Hematopoietic multipotent progenitor cell treated with erythropoietin and hydrocortisone succinate and interleukin-3 and kit ligand, for 4 days (in vitro differentiated cells): ENCODE data around the gene LHX5.
"Not testable (repeated sequence)": the region's sequence is repeated elsewhere in the genome, so short reads cannot be mapped to it uniquely, and the experiment has no call there.

ENCODE experiments used
- DNase-seq: peaks from one replicate; pipeline ENCODE4 v3.0.0-alpha.2; 2015

The LHX5 gene

GRCh38 chr12:113471619-113472171 lies at the start of gene LHX5:
LHX5 (minus strand) TSS chr12:113471871; CDS start chr12:113471498, 373 bp downstream.
- DNase-seq = no peak

- no peak for DNase-seq
Measured at GRCh38 chr12:113519464-113520307, 48.0 kb upstream of the LHX5 start.

GRCh38 chr12:113515082-113515856 lies 43.6 kb upstream of the LHX5 start:
- DNase-seq = no peak

GRCh38 chr12:113514602-113515001 lies 42.9 kb upstream of the LHX5 start:
- DNase-seq = no peak

- DNase-seq = no peak
Measured at GRCh38 chr12:113512568-113512967, 40.9 kb upstream of the LHX5 start.

- no peak for DNase-seq
Measured at GRCh38 chr12:113506867-113507266, 35.2 kb upstream of the LHX5 start.

GRCh38 chr12:113505941-113506340 lies 34.3 kb upstream of the LHX5 start:
- DNase-seq = no peak

- no peak for DNase-seq
Measured at GRCh38 chr12:113504917-113505316, 33.2 kb upstream of the LHX5 start.

- no peak for DNase-seq
Measured at GRCh38 chr12:113500782-113501311, 29.2 kb upstream of the LHX5 start.

GRCh38 chr12:113500306-113500675 lies 28.6 kb upstream of the LHX5 start:
- DNase-seq = no peak

GRCh38 chr12:113498490-113498889 lies 26.8 kb upstream of the LHX5 start:
- DNase-seq = no peak

- DNase-seq = no peak
Measured at GRCh38 chr12:113497693-113498092, 26.0 kb upstream of the LHX5 start.

- not testable (repeated sequence) for DNase-seq
Measured at GRCh38 chr12:113495941-113496340, 24.3 kb upstream of the LHX5 start.

GRCh38 chr12:113488322-113488721 lies 16.7 kb upstream of the LHX5 start:
- DNase-seq = no peak

- DNase-seq = no peak
Measured at GRCh38 chr12:113486722-113487121, 15.1 kb upstream of the LHX5 start.

GRCh38 chr12:113485330-113485729 lies 13.7 kb upstream of the LHX5 start:
- DNase-seq = no peak

GRCh38 chr12:113482334-113482733 lies 10.7 kb upstream of the LHX5 start:
- no peak for DNase-seq

GRCh38 chr12:113480336-113480971 lies 8.8 kb upstream of the LHX5 start:
- DNase-seq = no peak

- DNase-seq = peak; percentile 70
Measured at GRCh38 chr12:113479590-113480335, 8.1 kb upstream of the LHX5 start.

GRCh38 chr12:113479216-113479589 lies 7.5 kb upstream of the LHX5 start:
- DNase-seq = no peak

GRCh38 chr12:113478351-113479011 lies 6.8 kb upstream of the LHX5 start:
- no peak for DNase-seq

- no peak for DNase-seq
Measured at GRCh38 chr12:113477842-113478215, 6.2 kb upstream of the LHX5 start.
